Uterus (tissue), 4 donors: ENCODE data around the gene VARS1. TPM values are rescaled to one million over a fixed set of nuclear protein-coding genes. Genes with fewer than 3 reads are reported as not detected.

ENCODE experiments used
- DNase-seq, 2 donors: peaks; one replicate each; pipeline ENCODE4 v3.0.0-alpha.2; 2019 to 2020
- H3K27ac ChIP-seq, 2 donors: fragments of 200-600 bp; sonication (generic); 1 replicate in 1 of 2; 2 replicates in 1 of 2; pipeline ENCODE4 v1.5.1; 2016 to 2018
- H3K27me3 ChIP-seq, 2 donors: fragments of 200-600 bp; sonication (generic); one replicate each; pipeline ENCODE4 v1.5.1; 2018 to 2019; ENCODE audit warnings: control low read depth in 1 of 2
- H3K36me3 ChIP-seq, 2 donors: fragments of 200-600 bp; sonication (generic); one replicate each; pipeline ENCODE4 v1.5.1; 2019; ENCODE audit warnings: control low read depth in 1 of 2
- H3K4me1 ChIP-seq, 2 donors: fragments of 200-600 bp; sonication (generic); one replicate each; pipeline ENCODE4 v1.5.1; 2018 to 2019; ENCODE audit warnings: control low read depth in 1 of 2
- H3K4me3 ChIP-seq, 2 donors: fragments of 200-600 bp; sonication (generic); 1 replicate in 1 of 2; 2 replicates in 1 of 2; pipeline ENCODE4 v1.5.1; 2018 to 2019; ENCODE audit warnings: mild to moderate bottlenecking in 1 of 2
- H3K9me3 ChIP-seq, 2 donors: fragments of 200-600 bp; sonication (generic); one replicate each; pipeline ENCODE4 v1.5.1; 2019; ENCODE audit warnings: control low read depth in 1 of 2
- CTCF ChIP-seq, 4 experiments: fragments of 200-600 bp in 2 of 4; fragments of 450-650 bp in 2 of 4; sonication (generic) in 2 of 4; IDR thresholded peaks; one replicate each; pipeline ENCODE4 v1.5.1; 2016 to 2019; ENCODE audit warnings: antibody characterized with exemption in 4 of 4, mild to moderate bottlenecking in 2 of 4, moderate library complexity in 1 of 4
- POLR2A ChIP-seq, 2 donors: fragments of 450-650 bp; IDR thresholded peaks; one replicate each; pipeline ENCODE4 v1.6.1; 2016; ENCODE audit warnings: antibody characterized with exemption in 2 of 2, mild to moderate bottlenecking in 1 of 2, moderate library complexity in 1 of 2
- intact Hi-C: fragments of 100-400 bp; cut with DNase I; formaldehyde crosslinking; loops from one replicate; pipeline ENCODE4 v1.15.1; 2023; ENCODE audit warnings: low total_unique reads
- total RNA-seq, 4 donors: library from RNA; depleted of rRNA in 3 of 4; stranded (reverse); fragments of >200 nt in 3 of 4; gene quantifications; one replicate each; pipeline versions ENCODE4 v1.1.0 to v1.2.4, GENCODE V29; 2014 to 2023
- donor health status: DM: yes; HTN: yes; CAD: no.

VARS1 gene
- total RNA-seq, 4 donors from 2014 or later, result 35.6 to 118 (median 53.4) TPM

- Histone ChIP-seq H3K4me3 (no peak overlapping the region), H3K27me3 (no peaks in the 10 kb centered on the region), H3K4me1 (no peaks in the 10 kb centered on the region), H3K27ac (no peak overlapping the region), H3K9me3 (no peaks in the 10 kb centered on the region), H3K36me3 (no peaks in the 10 kb centered on the region)
- DNase-seq, result no peak
- no peak for TF ChIP-seq POLR2A (IDR thresholded peaks at IDR 0.05)
- intact Hi-C loops, result no loop called here
These were observed 13.3 kb downstream of the VARS1 start for GRCh38 chr6:31782126-31782855.

DNA sequence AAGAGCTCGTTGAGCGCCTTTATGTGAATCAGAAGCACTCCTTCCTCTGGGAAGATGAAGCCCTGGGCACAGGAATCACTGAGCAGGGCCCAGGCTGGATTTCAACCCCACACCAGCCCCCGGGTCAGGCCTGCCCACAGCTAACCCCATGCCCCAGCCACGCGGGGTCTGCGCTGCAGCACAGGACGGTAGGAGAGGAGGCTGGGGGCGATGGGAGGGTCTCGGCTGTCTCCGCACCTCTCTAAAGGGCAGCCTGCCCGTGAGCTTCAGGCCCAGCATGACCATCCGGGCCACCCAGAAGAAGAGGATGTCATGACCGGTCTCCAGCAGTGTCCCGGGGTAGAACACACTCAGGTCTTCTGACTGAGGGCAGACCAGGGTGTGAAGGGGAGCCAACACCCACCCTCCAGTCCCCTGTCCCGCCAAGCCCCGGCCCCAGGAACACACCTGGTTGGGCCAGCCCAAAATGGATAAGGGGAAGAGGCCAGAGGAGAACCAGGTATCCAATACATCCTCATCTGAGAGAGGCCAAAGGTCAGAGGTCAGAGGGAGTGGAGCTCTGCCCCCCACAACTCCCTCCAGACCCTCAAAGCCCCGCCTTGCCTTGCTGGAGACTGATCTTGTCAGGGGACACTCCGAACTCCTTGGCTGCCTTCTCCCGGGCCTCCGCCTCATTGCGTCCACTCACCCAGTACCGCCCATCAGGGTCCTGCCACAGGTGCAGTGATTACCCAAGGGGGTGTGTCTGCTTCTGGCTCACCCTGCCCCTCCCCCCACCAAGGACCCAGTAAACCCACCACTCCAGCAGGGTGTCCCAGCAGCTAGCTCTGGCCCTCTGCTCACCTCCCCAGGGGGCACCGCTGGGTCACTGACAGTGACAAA is 14.1 kb downstream of the VARS1 start:
- TF ChIP-seq POLR2A (IDR thresholded peaks at IDR 0.05) (no peak), CTCF (IDR thresholded peaks at IDR 0.05) (no peak)
- Histone ChIP-seq H3K36me3 (no peaks in the 10 kb centered on the region), H3K9me3 (no peaks in the 10 kb centered on the region), H3K27ac (no peak overlapping the region), H3K4me3 (no peak overlapping the region), H3K4me1 (peaks cover 5 to 7% of the 10 kb centered on the region in 2 donors), H3K27me3 (no peaks in the 10 kb centered on the region)
- no peak for DNase-seq
- intact Hi-C loops, result no loop called here

- H3K4me1 ChIP-seq, result peaks cover 5 to 8% of the 10 kb centered on the region in 2 donors
- H3K36me3 ChIP-seq, result no peaks in the 10 kb centered on the region
- H3K4me3 ChIP-seq, result no peak overlapping the region
- intact Hi-C loops, result no loop called here
- H3K27me3 ChIP-seq, result no peaks in the 10 kb centered on the region
- no peaks in the 10 kb centered on the region for H3K9me3 ChIP-seq
- no peak for DNase-seq
- TF ChIP-seq CTCF (IDR thresholded peaks at IDR 0.05) (no peak), POLR2A (IDR thresholded peaks at IDR 0.05) (no peak)
- H3K27ac ChIP-seq, result no peak overlapping the region
These were observed 14.9 kb downstream of the VARS1 start for GRCh38 chr6:31780507-31781243.

GRCh38 chr6:31779908-31780307 is 15.6 kb downstream of the VARS1 start:
- no peaks in the 10 kb centered on the region for H3K9me3 ChIP-seq
- TF ChIP-seq POLR2A (IDR thresholded peaks at IDR 0.05), result no peak
- no peak for TF ChIP-seq CTCF (IDR thresholded peaks at IDR 0.05)
- peaks cover 5 to 8% of the 10 kb centered on the region in 2 donors for H3K4me1 ChIP-seq
- H3K27me3 ChIP-seq, result no peaks in the 10 kb centered on the region
- DNase-seq, result no peak
- H3K36me3 ChIP-seq, result no peaks in the 10 kb centered on the region
- H3K4me3 ChIP-seq, result no peak overlapping the region
- H3K27ac ChIP-seq, result no peak overlapping the region
- intact Hi-C loops, result no loop called here

GRCh38 chr6:31778999-31779885 is 16.3 kb downstream of the VARS1 start:
- intact Hi-C loops, result no loop called here
- no peaks in the 10 kb centered on the region for H3K36me3 ChIP-seq
- no peaks in the 10 kb centered on the region for H3K27me3 ChIP-seq
- H3K4me3 ChIP-seq, result no peak overlapping the region
- H3K27ac ChIP-seq, result no peak overlapping the region
- no peaks in the 10 kb centered on the region for H3K9me3 ChIP-seq
- no peak for TF ChIP-seq CTCF (IDR thresholded peaks at IDR 0.05)
- TF ChIP-seq POLR2A (IDR thresholded peaks at IDR 0.05), result no peak
- peaks cover 5 to 8% of the 10 kb centered on the region in 2 donors for H3K4me1 ChIP-seq
- no peak for DNase-seq
